GF-D8 (cell line): ENCODE data around the gene SLC4A4.

Experiments
- DNase-seq: peaks from one replicate; lab custom pipeline; 2025; lab: John Stamatoyannopoulos, UW

Gene SLC4A4

DNA sequence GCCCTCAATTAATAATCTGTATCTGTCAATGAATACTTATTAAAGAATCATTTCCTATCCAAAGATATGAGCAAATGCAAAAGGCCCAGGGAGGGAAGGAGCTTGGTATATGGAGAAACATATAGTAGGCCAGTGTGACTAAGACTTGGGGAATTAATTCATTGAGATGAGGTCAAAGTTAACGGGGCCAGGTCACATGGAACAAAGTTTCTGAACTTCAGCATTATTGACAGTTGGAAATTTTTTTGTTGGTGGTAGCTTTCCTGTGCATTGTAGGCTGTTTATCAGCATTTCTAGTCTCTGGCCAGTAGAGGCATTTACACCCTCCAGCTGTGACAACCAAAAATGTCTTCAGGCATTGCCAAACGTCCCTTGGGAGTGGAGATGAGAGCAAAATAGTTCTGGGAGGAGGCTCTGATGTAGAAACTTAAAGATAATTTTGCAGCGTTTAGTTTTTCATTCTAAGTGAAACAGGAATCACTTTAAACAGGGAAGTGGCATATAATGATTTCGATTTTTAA, 202.0 kb downstream of the SLC4A4 start:
- DNase-seq: no peak

DNA sequence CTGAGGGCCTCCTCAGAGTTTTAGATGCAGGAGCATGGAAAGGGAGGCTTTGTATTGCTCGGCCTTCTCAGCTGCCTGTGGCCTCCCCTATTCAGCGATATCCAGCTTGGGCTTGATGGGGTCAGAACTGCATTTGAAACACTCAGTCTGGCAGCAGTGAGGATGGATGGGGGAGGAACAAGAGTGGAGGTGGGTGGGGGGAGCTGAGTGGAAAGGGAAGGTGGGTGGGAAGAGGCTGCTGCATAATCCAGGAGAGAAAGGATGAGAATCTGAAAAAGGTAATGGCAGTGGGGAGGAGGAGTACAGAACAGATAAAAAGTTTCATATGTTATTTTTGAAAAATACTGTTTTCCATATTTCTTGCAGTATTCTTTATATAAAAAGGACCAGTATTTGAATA, 202.7 kb downstream of the SLC4A4 start:
- no peak for DNase-seq

DNA sequence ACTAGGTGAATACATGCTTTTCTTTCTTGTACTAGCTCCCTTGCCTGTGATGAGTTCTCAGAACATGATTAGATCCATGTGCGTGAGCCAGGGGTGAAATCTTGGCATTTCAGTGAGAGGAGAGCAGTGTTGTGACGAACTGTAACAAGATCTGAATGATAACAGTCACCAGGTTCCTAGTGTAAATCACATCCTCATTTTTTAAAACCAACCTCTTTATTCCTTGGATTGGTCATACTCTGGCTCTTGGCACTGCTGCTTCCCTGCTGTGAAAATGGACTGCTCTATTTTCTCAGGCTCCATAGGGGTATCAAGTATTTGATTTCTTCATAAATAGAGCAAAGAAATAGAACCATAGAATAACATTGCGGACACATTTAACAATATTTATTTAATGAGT, 206.3 kb downstream of the SLC4A4 start:
- no peak for DNase-seq

DNA sequence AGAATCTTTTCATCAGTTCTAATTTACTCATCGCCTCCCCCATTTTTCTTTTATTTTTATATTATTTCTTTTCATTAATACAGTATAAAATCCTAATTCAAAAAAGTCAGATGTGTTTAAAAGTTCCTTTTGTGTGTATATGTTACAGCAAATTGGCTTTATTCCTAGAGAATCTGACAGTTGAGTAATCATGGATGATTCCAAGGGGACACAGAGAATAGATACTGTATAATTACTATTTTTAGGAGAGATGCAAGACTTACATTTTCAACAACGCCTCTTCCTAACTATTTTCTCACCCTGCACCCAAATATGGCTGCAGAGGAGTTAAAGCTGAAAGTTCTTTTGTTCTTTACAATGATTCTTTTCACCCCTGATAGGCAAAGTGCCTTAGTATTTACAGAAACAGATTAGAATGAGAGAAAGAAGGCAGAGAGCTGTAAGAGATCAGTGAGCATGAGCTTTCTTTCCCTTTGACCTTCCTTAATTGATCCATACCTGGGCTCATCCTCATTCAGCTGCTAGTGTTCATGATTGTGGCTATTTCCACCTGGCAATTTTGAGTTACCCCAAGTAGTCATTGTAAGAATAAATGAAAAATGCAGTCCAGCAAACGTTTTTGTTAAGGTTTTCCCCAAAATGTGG, 210.8 kb downstream of the SLC4A4 start:
- no peak for DNase-seq

DNA sequence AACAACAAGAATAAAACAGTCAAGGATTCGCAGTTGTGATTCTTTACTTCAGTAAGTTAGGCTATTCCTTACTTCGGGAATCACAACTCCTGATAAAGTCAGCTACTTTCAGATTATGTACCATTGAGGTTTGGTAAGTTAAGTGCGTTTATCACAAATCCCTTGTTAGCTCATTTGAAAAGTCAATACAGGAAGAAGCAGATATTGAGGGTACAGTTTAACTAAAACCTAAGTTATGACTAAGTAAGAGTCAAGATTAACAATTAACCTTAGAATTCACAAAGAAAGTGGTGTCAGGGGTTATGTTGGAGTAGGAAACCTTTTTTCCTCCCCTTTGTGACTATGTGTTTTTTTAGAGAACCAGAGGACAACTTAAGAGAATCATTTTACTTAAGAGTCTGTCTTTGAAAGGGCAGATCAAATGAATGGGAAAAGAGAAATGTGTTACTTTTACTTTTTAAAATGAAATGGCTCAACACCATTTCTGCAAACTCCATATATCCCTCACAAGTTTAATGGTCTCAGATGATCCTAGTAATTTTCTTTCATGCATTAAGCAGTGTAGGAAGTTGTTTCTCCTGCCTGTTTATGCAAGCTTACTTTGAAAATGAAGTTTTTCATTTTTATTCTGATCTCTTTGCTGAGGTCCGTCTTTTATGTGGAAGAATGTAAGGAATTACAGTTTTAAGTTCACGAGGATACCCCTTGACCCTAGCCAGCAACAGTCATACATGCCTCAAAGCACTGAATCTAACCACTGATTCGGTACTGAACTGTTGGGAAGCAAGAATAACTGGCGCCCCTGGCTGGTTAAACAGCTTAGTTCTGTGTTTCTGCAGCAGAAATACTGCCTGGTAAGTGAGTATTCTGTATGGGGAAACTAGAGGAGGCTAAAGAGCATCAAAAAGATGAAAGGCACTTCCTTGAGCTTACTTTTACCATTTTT, 211.7 kb downstream of the SLC4A4 start:
- DNase-seq: no peak

DNA sequence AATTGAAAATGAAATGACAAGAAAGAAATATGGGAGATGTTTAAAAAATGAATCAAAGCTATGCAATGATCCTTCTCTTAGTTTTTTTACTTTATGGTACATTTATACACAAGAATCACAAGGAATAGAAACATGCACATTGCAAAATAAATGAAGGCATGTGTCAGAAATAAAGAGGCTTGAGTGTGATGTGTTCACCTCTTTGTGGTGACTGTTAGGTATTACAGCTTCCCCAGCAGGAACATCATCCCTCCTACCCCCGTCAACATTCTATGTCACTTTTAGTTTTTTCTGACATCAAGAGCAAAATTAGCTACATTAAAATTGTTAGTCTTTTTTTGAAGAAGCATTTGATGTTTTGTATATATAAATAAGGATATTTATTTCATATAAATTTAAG, 214.8 kb downstream of the SLC4A4 start:
- no peak for DNase-seq

DNA sequence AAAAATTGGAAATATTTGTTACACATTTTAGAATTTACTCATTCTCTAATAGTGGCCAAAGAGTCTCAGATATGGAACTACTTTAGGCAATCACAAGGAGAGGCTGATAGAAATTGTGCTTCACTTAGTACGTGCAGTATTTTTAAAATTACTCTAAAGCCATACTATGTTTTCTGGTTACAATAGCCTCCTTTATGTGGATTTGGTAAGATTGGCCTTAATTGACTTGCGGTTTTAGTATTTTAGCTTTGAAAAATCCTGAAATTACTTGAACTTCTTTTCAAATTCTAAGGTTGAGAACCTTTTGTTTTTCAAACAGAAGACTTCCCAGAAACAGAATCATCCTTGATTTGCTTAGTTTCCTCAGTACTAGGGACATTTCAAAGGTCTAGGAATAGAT, 215.2 kb downstream of the SLC4A4 start:
- no peak for DNase-seq

DNA sequence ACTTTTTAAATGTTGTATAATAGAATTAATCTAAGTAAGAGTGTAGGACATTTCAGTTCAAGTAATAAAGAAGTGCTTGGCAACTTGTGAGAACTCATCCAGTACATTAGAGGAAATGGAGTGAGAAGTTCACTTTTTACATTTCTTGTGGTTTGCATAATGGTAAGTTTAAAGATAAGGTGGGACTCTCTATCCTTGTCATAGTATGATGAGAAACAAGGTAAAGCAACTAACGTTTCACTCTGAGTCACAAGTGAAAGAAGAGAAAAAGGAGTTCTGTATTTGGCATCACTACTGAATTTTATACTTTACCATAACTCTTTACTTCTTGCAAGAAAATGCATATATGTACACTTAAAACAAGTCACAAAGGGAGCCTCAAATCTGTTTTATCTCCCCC, 219.4 kb downstream of the SLC4A4 start:
- DNase-seq: no peak

DNA sequence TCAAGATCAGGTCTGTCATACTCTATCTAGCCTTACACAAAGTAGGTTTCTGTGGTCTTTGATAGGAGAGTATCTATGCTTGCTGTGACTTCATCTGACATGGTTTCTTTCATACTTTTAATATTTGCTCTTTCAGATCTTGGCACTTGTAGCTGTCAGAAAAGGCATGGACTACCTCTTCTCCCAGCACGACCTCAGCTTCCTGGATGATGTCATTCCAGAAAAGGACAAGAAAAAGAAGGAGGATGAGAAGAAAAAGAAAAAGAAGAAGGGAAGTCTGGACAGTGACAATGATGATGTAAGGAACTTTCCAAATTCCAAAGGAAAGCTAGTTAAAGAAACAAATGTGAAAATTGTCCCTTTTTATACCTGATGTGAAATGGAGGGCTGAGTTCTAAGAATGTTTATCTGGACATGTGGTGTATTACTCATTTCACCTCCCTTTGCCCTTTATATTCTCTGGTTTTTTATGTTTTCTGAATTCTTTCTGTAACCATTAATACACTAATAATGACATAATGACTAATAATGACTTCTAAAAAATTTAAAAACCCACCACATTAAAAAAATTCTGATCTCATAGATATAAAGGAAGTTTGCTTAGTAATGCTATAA, 221.2 kb downstream of the SLC4A4 start:
- no peak for DNase-seq

DNA sequence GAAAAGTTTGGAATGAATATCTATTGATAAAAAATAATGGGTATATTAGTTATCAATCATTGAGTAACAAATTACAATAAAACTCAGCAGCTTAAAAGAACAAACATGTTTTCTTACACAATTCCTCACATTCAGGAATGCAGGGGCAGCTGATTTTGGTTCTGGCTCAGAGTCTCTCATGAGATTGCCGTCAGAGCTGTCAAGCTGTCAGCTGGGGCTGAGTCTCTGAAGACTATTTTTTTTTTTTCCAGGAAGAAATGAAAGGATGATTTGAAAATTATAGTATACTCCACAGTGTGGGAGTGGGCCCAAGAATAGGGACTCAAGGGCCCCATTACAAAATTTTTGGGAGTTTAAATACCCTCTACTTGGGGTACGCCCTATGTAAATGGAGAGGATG, 226.0 kb downstream of the SLC4A4 start:
- no peak for DNase-seq

DNA sequence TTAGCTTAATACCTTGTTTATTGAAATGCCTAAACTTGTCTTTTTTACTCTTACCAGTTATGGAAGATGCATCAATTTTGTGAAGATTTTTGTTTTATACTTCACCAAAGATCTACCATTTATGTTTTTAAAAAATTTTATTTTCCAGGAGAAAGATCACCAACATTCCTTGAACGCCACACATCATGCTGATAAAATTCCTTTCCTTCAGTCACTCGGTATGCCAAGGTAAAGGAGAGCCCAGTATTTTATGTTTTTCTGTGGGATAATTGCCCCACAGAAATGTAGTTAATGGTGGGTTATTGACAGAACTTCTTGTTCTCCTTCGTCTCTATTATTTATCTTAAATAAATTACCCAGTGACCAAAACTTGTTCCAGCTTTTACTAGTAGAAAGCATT, 228.0 kb downstream of the SLC4A4 start:
- DNase-seq: no peak

DNA sequence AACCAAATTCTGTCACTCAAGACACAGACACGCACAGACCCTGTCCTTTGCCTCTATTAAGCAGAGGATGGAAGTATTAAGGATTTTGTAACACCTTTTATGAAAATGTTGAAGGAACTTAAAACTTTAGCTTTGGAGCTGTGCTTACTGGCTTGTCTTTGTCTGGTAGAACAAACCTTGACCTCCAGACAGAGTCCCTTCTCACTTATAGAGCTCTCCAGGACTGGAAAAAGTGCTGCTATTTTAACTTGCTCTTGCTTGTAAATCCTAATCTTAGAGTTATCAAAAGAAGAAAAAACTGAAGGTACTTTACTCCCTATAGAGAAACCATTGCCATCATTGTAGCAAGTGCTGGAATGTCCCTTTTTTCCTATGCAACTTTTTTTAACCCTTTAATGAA, 229.3 kb downstream of the SLC4A4 start:
- DNase-seq: no peak

DNA sequence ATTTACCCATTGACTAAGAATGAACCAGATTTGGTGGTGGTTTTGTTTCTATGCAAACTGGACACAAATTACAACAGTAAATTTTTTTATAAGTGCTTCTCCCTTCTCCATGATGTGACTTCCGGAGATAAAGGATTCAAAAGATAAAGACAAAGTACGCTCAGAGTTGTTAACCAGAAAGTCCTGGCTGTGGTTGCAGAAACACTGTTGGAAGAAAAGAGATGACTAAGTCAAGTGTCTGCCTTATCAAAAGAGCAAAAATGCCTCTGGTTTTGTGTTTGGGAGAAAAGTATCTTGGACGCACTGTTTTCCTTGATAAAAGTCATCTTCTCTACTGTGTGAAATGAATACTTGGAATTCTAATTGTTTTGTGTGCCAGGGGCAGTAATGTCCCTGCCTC, 231.7 kb downstream of the SLC4A4 start:
- DNase-seq: no peak

DNA sequence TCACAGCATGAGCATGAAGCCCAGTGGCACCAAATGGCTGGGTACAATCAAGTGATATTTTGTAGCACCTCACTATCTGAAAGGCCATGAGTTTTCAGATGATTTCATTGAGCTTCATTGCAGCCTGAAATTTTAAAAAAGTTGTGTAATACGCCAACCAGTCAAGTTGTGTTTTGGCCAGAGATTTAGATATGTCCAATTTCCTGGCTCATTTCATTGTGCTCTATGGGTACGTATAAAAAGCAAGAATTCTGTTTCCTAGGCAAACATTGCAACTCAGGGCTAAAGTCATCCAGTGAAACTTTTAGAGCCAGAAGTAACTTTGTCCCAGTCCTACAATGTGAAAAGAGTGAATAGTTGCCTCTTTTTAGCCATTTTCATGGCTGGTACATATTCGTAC, 232.5 kb downstream of the SLC4A4 start:
- no peak for DNase-seq

DNA sequence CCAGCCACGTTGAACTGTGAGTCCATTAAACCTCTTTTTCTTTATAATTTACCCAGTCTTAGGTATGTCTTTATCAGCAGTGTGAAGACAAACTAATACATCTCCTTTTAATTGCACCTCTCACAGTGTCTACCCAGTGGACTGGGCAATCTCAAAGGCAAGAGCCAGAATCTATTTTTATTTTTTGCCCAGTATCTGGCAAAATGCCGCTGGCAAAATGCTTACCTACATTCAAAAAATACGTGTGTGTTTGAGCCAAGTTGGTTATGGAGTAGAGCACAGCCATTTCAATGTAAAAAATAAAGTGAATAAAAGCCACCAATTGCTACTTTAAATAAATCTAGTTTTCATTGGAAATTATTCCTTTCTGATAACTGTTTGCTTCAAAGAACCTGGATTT, 245.2 kb downstream of the SLC4A4 start:
- no peak for DNase-seq

DNA sequence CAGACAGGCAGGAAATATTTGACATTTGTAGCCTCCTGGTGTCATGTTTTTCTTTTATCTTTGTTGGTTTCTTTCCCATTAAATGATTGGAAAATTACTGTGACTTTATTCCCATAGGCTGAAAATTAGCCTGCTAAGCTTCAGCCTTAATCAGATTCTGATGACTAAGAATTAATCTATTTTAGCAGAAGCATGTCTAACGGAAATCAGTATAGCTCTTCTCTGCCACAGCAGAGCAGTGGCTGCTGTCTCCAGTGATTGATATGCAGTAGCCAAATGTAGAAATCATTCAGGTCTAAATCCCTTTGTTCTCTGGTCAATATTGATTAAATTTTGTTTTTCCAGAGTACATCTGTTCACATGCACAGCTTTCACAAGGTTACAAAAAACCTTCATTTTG, 245.8 kb downstream of the SLC4A4 start:
- no peak for DNase-seq

DNA sequence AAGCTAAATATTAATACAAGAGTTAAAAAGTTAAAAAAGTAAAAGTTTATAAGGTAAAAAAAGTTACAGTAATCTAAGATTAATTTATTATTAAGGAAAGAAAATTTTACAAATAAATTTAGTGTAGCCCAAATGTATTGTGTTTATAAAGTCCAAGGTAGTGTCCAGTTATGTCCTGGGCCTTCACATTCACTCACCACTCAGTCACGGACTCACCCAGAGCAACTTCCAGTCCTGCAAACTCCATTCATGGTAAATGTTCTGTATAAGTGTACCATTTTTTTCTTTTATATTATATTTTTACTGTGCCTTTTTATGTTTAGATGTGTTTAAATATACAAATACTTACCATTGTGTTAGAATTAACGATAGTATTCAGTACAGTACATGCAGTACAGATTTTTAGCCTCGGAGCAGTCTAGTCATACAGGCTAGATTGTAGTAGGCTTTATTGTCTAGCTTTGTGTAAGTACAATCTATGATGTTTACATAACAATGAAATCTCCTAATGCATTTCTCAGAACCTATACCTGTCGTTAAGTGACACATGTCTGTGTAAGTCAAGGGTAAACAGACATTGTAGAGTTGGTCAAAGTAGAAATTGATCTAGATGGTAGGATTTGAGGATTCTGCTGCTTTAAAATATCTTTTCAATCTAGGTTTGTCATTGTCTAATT, 247.4 kb downstream of the SLC4A4 start:
- DNase-seq: no peak

DNA sequence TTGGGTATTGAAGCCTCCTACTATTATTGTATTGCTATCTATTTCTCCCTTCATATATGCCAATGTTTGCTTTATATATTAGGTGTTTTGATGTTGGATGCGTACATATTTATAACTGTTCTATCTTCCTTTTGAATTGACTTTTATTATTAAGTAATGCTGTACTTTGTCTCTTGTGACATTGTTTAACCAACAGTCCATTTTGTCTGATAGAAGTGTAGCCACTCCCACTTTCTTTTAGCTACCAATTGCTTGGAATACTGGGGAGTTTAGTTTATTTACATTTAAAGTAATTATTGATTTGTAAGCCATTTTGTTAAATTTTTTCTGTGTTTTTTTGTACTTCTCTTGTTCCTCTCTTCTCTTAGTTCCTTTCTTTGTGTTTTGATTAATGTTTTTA, 249.2 kb downstream of the SLC4A4 start:
- no peak for DNase-seq

DNA sequence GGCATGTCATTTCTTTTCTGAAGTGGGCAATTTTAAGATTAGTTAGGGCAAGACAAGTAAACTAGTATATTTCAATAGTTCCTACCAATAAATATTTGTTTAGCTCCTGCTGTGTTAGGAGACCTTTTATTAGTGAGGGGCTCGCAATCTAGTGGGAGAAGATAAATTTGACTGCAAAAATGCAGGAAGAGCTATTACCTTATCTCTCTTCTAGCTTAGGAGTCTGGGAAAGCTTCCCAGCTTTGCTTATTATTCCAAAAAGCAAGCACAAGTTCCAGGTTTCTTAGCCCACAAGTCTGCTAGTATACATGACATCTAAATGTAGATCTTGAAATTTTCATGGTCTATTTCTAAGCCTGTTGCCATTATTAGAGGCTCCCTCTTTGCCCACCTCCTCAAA, 254.0 kb downstream of the SLC4A4 start:
- no peak for DNase-seq

DNA sequence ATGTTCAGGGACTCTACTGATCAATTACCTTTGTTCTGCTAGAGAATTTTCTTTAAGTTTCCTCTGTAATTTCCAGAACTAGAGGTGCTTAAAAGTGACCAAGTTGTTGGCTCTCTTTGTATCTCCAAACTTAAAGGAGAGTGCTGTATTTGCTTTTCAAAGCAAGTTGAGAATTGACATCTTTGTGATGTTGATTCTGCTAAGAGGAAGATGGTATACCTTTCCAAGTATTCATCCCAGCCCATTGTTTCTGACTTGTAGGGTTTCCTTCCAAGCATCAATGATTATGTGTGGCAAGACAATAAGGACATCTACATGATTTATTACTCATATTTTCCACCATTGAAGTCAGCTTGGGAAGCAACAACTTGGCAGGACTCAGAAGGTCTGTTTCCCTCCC, 254.5 kb downstream of the SLC4A4 start:
- DNase-seq: no peak

DNA sequence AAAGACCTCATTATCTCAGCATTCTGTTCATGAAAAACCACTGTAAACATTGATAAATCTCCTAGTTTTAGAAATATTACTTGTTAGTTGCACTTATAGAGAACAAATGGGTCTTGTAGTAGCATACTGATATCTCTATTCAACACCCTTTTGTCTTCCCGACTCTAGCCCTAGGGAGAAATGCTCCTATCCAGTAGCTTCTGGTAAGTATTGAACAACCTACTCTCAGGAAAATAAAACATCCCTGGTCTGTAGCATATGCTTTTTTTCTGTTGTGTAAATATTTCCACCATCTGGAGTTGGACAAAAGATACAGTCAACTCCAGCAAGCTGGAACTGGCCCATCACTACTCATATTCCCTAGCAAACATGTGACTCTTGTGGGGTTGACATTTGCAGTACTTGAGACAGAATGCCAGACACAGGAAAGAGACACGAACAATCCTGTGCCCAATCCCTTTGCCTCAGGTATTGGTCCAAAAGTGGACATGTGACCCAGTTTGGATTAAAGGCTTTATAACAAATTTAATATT, 256.8 kb downstream of the SLC4A4 start:
- DNase-seq: no peak

DNA sequence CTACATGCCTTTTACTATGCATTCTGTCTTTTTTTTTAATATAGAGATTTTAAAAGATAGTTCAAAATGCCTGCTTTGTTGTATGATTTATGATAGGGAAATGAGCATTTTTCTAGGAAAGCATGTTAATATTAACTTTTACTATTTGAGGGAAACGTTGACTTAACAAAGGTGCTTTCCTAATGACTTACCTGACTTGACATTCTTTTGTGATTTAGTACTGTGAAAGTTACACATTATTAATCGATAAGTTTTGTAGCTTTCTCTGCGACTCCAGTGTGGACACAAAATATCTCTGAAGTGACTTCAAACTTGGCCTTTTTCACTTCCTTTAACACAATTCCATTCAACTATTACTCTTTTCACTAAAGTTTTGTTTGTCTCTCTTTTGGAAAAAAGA, 260.8 kb downstream of the SLC4A4 start:
- no peak for DNase-seq
